GM18907 (cell line): ENCODE results near the gene HGF.

Experiments
- ATAC-seq: cut with Tn5 transposase; IDR thresholded peaks from one replicate; pipeline ENCODE4 v1.9.1; 2021; ENCODE audit warnings: mild to moderate bottlenecking, moderate library complexity; ENCODE audit not compliant: unreplicated experiment

HGF gene

DNA sequence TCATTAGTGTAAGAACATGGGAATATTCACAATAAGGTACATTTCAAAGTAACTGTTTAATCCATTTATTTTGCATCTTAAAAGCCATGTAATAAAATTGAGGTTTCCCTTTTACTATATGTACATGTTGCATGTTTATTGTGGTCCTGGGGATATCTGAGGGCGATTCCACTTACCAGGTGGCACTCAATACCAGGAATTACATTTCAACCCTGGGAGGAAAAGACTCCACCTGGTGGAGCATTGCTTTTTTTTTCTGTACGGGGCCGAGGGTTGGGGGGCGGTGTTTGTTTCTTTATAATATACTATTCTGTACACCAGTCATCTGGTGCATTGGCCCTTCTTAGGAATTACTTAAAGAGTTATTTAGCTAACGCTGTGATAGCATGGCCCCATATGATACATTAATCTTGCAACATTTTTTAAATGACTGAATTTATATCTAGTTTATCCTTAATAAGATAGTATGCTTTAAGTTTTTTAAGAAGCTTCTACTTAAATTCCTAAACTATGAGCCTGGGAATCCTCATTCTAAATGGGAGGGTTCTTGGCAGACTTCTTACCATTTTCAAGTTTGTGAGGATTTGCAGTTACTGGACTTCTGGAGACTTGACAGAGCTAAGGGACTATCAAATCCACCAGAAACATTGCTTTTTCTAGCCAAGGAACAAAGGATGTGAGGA lies 7.2 kb upstream of the HGF start:
- ATAC-seq: no peak

DNA sequence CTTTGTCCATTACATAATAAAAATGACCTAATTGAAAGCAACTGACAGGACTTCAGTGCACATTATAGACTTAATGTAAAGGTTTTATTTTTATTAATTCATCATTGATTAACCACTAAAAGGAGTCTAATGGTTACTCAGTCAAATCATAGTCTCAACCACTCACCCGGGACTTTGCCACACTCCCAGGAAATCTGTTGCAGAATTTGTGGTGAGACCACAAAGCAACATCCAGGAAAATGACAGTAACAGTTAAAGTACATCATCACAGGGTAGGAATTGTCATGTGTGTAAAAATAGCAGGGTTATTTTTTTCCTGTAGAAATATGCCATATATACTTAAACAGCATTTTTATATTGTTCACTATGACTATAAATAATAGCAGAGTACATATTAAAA lies 6.3 kb upstream of the HGF start:
- ATAC-seq: no peak

GRCh38 chr7:81775560-81775959 lies 5.7 kb upstream of the HGF start:
- no peak for ATAC-seq

DNA sequence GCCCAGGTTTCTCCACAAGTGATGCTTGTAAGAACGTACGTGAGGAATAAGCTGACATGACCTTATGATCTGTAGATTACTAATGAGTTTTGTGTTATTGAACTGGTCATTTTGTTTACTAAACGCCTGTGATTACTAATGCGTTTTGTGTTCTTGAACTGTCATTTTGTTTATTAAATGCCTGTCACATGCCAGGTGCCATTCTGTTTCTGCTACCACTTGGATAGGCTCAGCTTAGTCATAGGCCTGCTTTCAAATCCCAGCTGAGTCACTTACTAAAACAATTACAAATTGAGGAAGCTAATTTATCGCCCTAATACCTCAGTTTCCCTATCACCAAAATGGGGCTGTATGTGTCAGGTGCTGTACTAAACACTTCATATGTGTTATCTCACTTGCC lies 4.7 kb upstream of the HGF start:
- ATAC-seq: no peak

DNA sequence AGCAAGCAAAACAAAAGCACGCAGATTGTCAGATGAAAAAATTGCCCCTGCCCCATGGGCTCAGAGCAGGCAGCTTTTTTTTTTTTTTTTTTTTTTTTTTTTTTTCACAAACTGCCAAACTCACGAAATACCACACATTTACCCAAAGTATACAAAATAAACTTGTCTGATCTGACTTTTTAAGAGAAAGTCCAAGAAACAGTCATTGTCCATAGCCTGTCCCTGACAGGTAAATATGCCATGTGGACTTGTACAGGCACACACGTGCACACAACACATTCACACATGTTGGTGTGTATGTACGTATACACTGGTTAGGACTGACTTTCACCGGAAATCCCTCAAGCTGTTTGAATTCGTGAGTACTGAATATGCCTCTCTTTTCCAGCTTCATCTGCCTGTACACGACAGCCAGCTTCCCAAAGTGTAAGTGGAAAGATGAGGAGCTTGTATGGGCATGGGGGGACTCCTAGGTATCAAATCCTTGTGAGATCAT lies 929 bp upstream of the HGF start:
- no peak for ATAC-seq

DNA sequence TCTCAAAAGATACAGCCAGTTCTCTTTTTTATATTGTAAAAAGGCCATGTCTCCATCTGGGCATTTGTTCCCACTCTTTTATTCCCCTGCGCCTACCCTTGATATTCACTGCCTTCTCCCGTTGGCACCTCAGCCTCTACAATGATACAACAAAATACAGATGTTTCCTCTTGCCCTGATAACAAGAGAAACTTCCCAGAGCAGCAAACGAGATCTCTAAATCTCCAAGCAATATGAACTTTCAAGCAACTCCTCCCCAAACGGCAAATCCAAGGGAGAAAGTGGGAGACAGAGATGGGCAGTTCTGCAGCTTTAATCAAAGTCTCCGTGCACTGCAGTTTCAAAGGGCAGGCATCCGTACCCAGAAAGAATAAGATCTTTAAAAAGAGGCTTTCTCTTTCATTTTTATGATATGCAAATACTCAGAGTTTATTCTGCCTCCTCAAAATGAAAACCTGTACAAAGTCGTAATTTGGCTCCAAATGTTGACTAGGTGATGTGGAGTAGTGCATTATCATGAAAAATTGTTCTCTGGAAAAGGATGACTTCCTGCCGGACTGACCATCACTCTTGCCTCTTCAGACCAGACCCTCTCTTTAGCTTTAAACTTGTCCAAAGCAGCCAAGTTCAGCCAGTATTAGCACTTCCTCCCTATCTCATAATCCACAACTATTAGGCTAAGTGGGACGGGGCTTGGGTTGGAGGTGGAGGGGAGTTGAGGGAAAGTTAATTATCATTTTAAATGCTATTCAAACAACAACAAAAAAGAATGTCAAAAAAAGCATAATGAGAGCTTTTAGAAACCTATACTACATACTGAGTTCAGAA lies 682 bp downstream of the HGF start:
- ATAC-seq: no peak

DNA sequence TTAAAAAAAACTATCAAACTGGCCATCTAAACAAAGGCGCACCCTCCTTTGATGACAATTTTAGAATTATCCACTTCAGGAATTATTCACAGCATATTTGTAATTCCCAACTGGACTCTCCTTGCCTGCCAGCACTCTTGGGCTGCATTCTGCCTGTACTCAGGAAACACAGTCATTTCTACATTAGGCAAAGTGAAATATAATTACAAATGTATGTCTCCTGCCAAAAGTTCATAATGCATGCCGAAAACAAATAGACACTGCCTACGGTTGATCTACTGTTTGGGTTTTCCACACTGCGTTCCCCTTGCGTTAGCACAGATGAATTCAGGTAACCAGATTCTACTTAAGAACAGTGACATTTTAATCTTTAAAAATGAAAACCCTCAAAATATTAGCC lies 1.9 kb downstream of the HGF start:
- ATAC-seq: no peak

GRCh38 chr7:81761821-81762220 lies 8.0 kb downstream of the HGF start:
- no peak for ATAC-seq

GRCh38 chr7:81761031-81761430 lies 8.8 kb downstream of the HGF start:
- ATAC-seq: no peak

- no peak for ATAC-seq
Observed at GRCh38 chr7:81754918-81755696, 14.7 kb downstream of the HGF start.

GRCh38 chr7:81753392-81753791 lies 16.5 kb downstream of the HGF start:
- no peak for ATAC-seq

GRCh38 chr7:81752318-81752714 lies 17.5 kb downstream of the HGF start:
- no peak for ATAC-seq

DNA sequence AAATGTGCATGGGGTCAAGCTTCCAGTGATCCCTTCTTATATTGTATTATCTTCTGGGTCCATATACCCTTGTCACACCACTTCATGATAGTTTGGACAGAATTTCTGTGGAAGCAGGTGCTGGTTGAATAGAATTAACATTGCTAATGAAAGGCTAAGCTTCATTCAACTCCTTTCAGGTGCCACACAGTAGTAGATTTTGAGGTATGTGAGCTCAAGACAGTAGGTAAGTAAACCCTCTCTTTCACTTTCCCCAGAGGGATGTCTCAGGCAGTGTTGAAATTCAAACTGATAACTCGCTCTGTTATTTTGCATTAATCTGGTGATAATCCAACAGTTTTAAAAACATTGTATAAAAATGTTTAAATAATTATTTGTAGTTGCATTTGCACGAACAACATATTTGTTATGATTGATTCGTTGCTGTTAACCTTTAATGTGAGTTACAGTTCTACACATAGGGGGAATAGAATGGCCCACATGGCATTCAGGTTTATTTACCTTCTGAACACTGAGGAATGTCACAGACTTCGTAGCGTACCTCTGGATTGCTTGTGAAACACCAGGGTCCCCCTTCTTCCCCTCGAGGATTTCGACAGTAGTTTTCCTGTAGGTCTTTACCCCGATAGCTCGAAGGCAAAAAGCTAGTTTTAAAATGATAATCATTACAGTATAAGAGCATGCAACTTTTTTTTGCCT lies 18.1 kb downstream of the HGF start:
- no peak for ATAC-seq

- ATAC-seq: no peak
Observed at GRCh38 chr7:81745637-81746036, 24.2 kb downstream of the HGF start.

GRCh38 chr7:81744389-81744788 lies 25.5 kb downstream of the HGF start:
- ATAC-seq: no peak

GRCh38 chr7:81743665-81744064 lies 26.2 kb downstream of the HGF start:
- ATAC-seq: no peak

DNA sequence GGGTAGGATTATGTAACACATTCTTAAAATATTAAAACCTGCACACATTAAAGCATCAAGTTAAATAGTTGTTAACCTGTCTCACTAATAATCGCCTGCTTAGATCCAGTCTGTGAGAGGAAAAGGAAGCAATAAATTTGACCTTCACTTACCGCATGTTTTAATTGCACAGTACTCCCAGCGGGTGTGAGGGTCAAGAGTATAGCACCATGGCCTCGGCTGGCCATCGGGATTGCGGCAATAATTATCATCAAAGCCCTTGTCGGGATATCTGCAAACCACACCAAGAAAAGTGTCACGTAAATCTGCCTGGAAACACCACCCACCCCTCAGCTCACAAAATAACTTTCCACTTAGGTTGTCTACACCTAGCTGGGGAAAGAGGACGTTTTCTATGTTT lies 26.6 kb downstream of the HGF start:
- no peak for ATAC-seq

DNA sequence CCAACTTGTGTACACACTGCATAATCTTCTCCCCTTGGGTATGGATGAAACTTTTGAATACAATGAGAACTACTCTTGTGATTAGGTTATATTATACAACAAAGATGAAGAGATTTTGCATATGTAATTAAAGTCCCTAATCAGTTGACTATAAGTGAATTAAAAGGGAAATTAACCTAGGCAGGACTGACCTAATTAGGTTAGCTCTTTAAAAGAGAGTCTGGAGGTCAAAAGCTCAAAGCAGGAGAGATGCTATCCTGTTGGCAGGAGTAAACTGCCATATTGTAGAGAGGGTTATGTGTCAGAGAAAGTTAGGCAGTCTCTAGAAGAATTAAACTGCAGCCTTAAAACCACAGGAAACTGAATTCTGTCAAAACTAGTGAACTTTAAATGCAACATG lies 29.4 kb downstream of the HGF start:
- no peak for ATAC-seq

DNA sequence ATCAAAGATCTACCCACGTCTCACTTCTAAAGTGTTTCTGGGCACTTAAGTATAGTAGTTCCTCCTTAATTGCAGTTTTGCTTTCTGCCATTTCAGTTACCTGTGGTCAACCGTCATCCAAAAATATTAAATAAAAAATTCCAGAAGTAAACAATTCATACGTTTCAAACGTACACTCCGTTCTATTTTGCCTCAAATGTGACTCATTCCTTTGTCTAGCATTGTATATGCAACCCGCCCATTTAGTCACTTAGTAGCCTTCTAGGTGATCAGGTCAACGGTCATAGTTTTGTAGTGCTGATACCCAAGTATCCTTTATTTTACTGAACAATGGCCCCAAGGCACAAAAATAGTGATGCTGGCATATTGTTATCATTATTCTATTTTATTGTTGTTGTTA lies 33.8 kb downstream of the HGF start:
- ATAC-seq: no peak

DNA sequence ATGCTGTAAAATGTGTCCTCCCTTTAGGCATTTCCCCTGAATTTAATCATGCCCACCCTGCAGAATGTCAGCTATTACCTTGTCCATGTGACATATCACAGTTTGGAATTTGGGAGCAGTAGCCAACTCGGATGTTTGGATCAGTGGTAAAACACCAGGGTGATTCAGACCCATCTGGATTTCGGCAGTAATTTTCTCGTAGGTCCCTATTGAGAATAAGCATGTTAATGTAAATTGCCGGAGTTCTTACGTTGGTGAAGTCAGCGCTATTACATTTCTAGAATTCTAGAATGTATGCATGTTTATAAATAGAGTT lies 44.1 kb downstream of the HGF start:
- no peak for ATAC-seq
